Cardiac fibroblast (primary cell): Measurements from ENCODE around the gene DNTTIP2.
"Not testable (repeated sequence)": the region's sequence is repeated elsewhere in the genome, so short reads cannot be mapped to it uniquely, and the experiment has no call there.

ENCODE experiments used
- DNase-seq, 2 donors: peaks; one replicate each; pipeline versions ENCODE4 v3.0.0 to v3.0.0-alpha.2; 2010; ENCODE audit warnings: low read depth in 2 of 2
- H3K4me3 ChIP-seq, 2 donors: replicated peaks in 1 of 2; 1 replicate in 1 of 2; 2 replicates in 1 of 2; pipeline ENCODE4 v1.5.1; 2011; ENCODE audit warnings: low read depth in 2 of 2, low read length in 2 of 2, mild to moderate bottlenecking in 2 of 2, moderate library complexity in 1 of 2
- TF ChIP-seq, protein P1 (sequence below): IDR thresholded peaks from one replicate; pipeline ENCODE4 v1.5.1; 2011; ENCODE audit warnings: low read depth, mild to moderate bottlenecking, low read length, inconsistent platforms

Gene DNTTIP2, protein sequence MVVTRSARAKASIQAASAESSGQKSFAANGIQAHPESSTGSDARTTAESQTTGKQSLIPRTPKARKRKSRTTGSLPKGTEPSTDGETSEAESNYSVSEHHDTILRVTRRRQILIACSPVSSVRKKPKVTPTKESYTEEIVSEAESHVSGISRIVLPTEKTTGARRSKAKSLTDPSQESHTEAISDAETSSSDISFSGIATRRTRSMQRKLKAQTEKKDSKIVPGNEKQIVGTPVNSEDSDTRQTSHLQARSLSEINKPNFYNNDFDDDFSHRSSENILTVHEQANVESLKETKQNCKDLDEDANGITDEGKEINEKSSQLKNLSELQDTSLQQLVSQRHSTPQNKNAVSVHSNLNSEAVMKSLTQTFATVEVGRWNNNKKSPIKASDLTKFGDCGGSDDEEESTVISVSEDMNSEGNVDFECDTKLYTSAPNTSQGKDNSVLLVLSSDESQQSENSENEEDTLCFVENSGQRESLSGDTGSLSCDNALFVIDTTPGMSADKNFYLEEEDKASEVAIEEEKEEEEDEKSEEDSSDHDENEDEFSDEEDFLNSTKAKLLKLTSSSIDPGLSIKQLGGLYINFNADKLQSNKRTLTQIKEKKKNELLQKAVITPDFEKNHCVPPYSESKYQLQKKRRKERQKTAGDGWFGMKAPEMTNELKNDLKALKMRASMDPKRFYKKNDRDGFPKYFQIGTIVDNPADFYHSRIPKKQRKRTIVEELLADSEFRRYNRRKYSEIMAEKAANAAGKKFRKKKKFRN

GRCh38 chr1:93878889-93879586 lies at the start of gene DNTTIP2:
DNTTIP2 (minus strand) TSS chr1:93879206; CDS start chr1:93879148, 58 bp downstream.
- DNase-seq, result peak; percentile 92 to 93
- TF ChIP-seq, protein P1, sequence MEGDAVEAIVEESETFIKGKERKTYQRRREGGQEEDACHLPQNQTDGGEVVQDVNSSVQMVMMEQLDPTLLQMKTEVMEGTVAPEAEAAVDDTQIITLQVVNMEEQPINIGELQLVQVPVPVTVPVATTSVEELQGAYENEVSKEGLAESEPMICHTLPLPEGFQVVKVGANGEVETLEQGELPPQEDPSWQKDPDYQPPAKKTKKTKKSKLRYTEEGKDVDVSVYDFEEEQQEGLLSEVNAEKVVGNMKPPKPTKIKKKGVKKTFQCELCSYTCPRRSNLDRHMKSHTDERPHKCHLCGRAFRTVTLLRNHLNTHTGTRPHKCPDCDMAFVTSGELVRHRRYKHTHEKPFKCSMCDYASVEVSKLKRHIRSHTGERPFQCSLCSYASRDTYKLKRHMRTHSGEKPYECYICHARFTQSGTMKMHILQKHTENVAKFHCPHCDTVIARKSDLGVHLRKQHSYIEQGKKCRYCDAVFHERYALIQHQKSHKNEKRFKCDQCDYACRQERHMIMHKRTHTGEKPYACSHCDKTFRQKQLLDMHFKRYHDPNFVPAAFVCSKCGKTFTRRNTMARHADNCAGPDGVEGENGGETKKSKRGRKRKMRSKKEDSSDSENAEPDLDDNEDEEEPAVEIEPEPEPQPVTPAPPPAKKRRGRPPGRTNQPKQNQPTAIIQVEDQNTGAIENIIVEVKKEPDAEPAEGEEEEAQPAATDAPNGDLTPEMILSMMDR, result no peak
- H3K4me3 ChIP-seq, result peak within 1 kb of the TSS; percentile 94 to 96

DNA sequence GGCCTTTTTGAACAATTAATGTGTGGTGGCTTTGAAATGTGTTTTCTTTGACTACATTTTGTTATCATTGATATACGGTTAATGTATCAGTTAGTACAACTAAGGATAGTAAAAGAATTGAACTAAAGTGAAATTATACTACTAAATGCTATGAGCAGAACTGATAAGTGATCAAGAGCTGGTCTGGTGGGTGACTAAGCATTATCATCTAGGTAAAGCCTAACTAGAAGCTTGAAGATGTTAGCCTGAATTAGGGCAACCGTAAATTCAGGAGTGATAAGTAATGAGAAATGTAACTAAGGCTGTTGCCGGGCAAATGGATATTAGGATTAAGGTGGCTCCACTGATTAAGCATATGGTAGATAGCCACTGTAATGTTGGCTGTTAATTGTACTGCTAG lies 46.2 kb upstream of the DNTTIP2 start:
- TF ChIP-seq, protein P1, result no peak
- DNase-seq, result no peak
- H3K4me3 ChIP-seq, result no peak overlapping the region

GRCh38 chr1:93919780-93920179 lies 40.8 kb upstream of the DNTTIP2 start:
- no peak overlapping the region for H3K4me3 ChIP-seq
- TF ChIP-seq, protein P1, result no peak
- no peak for DNase-seq

DNA sequence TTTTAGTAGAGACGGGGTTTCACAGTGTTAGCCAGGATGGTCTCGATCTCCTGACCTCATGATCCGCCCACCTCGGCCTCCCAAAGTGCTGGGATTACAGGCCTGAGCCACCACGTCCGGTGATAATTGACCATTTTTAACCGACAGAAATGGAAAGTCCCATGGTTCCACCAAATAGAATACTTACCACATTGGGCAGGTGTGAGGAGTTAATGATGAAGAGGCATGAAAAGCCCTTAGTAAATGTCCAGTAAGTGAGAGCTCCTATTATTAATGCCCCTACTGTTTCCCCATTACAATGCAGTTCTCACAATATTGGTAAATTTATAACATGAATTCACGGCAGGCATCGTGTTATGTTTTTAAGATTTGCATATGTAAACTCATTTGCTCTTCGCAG lies 38.3 kb upstream of the DNTTIP2 start:
- TF ChIP-seq, protein P1, result no peak
- no peak for DNase-seq
- no peak overlapping the region for H3K4me3 ChIP-seq

- not testable (repeated sequence) for H3K4me3 ChIP-seq, DNase-seq
These were observed 31.9 kb upstream of the DNTTIP2 start for GRCh38 chr1:93910880-93911279.

DNA sequence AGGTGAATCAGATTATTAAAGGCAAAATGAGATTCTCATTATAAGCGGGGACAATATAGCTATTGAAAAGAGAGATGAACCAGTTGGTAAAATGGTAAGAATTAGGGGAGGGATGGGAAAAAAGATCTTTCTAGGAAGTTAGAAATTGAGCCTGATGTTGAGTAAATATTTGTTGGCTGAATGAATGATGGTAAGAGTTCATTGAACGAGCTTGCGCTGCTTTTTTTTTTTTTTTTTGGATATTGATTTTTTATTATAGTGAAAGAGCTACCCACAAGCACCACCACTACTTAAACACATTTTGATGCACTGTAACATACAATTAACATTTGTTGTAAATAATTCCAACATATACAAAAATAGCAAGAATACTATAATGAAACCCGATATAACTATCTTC lies 31.3 kb upstream of the DNTTIP2 start:
- H3K4me3 ChIP-seq, result no peak overlapping the region
- DNase-seq, result no peak
- TF ChIP-seq, protein P1, result no peak
